Esophagus (tissue), 2 donors: ENCODE measurements around the gene RNF225. TPM values are rescaled to one million over a fixed set of nuclear protein-coding genes. Genes with fewer than 3 reads are reported as not detected.

Experiments
- H3K27ac ChIP-seq, 2 donors: one replicate each; pipeline ENCODE4 v1.5.1; 2013; ENCODE audit warnings: low read depth in 2 of 2, mild to moderate bottlenecking in 2 of 2, inconsistent platforms in 1 of 2, low read length in 1 of 2, moderate library complexity in 1 of 2
- H3K27me3 ChIP-seq, 2 donors: one replicate each; pipeline ENCODE4 v1.6.1; 2013; ENCODE audit warnings: low read length in 2 of 2, control low read depth in 1 of 2, mild to moderate bottlenecking in 1 of 2; ENCODE audit not compliant: insufficient read depth in 2 of 2, control insufficient read depth in 1 of 2
- H3K36me3 ChIP-seq, 2 donors: one replicate each; pipeline ENCODE4 v1.6.1; 2013; ENCODE audit warnings: low read length in 1 of 2; ENCODE audit not compliant: control insufficient read depth in 2 of 2, insufficient read depth in 2 of 2
- H3K4me1 ChIP-seq, 2 donors: one replicate each; pipeline ENCODE4 v1.6.1; 2013; ENCODE audit warnings: low read length in 1 of 2; ENCODE audit not compliant: control insufficient read depth in 2 of 2, insufficient read depth in 2 of 2
- H3K4me3 ChIP-seq, 2 donors: one replicate each; pipeline ENCODE4 v1.5.1; 2013; ENCODE audit warnings: low read length in 2 of 2, mild to moderate bottlenecking in 2 of 2, low read depth in 1 of 2, moderate library complexity in 1 of 2
- H3K9me3 ChIP-seq, 2 donors: one replicate each; pipeline ENCODE4 v1.6.1; 2013; ENCODE audit warnings: mild to moderate bottlenecking in 2 of 2, low read depth in 1 of 2, low read length in 1 of 2, moderate library complexity in 1 of 2; ENCODE audit not compliant: control insufficient read depth in 2 of 2, insufficient read depth in 1 of 2
- WGBS, 2 donors: extraction: QIAGEN DNeasy Blood & Tissue Kit; methylation state at CpG; one replicate each; pipeline ENCODE4 v1.1.7; 2013; 5-methylcytosine and 5-hydroxymethylcytosine counted together
- polyA plus RNA-seq, 2 donors: library from polyadenylated mRNA; stranded (reverse); fragments of 200-250 nt; gene quantifications; one replicate each; pipeline ENCODE4 v1.2.3, GENCODE V29; 2013
- donor health status: healthy with polysubstance abuse.
- donor health status: Bipolar disorder and iron deficiency.

Gene RNF225
- polyA plus RNA-seq, 2 donors: 1.6 to 4.6 TPM

GRCh38 chr19:58407658-58408151 lies 12.2 kb downstream of the RNF225 start:
- H3K36me3 ChIP-seq: no peaks in the 10 kb centered on the region
- WGBS, 2 donors: 10 to 13% methylated on average over 22 of the region's 22 CpGs
- no peaks in the 10 kb centered on the region for H3K9me3 ChIP-seq
- H3K27ac ChIP-seq: peak overlapping the region; percentile 83 to 91
- no peaks in the 10 kb centered on the region for H3K27me3 ChIP-seq
- peaks cover 13 to 21% of the 10 kb centered on the region in 2 donors for H3K4me1 ChIP-seq
- H3K4me3 ChIP-seq: peak overlapping the region; percentile 92 to 93

- no peaks in the 10 kb centered on the region for H3K9me3 ChIP-seq
- no peaks in the 10 kb centered on the region for H3K36me3 ChIP-seq
- 0% methylated on average over 89 to 100 of the region's 100 CpGs for WGBS, 2 donors
Measured at GRCh38 chr19:58408152-58409009, 12.9 kb downstream of the RNF225 start, which contains the start of gene ZNF584. TSS of gene ZNF584 (plus strand) at chr19:58408649. CDS start at chr19:58409148, 499 bp downstream.

DNA sequence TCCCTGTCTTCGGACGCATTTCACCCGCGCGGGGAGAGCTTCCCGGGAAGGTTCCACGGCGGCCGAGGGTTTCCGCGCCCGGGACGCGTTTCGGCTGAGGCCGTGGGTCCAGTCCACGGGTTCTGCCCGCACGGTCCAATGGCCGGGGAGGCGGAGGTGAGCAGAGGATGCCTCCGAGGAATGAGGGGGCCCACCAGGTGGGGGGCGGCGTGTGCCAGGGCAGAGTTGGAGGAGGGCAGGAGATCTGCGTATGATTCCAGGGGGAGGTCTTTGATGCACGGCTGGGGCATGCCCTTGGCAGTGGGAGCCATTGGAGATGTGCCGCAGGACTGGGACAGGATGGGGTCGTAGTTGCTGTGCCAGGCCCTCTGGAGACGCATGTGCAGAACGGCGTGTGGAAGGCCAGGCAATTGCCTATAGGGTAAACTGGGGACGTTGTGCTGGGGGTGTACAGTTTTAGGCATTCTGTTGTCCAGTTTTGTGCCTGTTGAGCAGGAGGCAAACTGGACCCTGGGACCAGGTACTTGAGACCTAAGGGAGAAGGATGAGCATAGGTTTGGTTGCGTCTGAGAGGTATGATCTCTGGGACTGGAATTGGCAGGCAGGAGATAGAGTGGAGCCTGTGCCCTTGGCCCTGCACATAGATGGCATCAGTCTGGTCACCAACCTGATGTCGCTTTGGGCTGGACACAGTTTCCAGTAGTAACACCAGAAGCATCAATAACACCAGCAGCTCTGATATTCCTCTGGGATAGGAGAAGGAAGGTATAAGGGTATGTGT lies 13.7 kb downstream of the RNF225 start:
- peak overlapping the region; percentile 92 to 93 for H3K4me3 ChIP-seq
- H3K27ac ChIP-seq: peak overlapping the region; percentile 60 to 91
- peaks cover 13 to 21% of the 10 kb centered on the region in 2 donors for H3K4me1 ChIP-seq
- 3% methylated on average over 32 to 34 of the region's 34 CpGs for WGBS, 2 donors
- no peaks in the 10 kb centered on the region for H3K36me3 ChIP-seq
- H3K27me3 ChIP-seq: no peaks in the 10 kb centered on the region
- no peaks in the 10 kb centered on the region for H3K9me3 ChIP-seq

More at GRCh38 chr19:58408152-58409009, 12.9 kb downstream of the RNF225 start, which contains the start of gene ZNF584:
- H3K4me3 ChIP-seq: peak within 1 kb of the TSS; percentile 92 to 93
- no peaks in the 10 kb centered on the region for H3K27me3 ChIP-seq
- peaks cover 13 to 21% of the 10 kb centered on the region in 2 donors for H3K4me1 ChIP-seq
- peak within 1 kb of the TSS; percentile 83 to 91 for H3K27ac ChIP-seq

GRCh38 chr19:58416604-58417003 lies 21.1 kb downstream of the RNF225 start:
- Histone ChIP-seq H3K27ac (no peak overlapping the region), H3K4me3 (no peak overlapping the region), H3K36me3 (peaks cover 13 to 21% of the 10 kb centered on the region in 2 donors), H3K27me3 (no peaks in the 10 kb centered on the region), H3K4me1 (no peaks in the 10 kb centered on the region), H3K9me3 (peaks cover 3 to 4% of the 10 kb centered on the region in 2 donors)
- 95 to 97% methylated on average over 5 of the region's 5 CpGs for WGBS, 2 donors

- Histone ChIP-seq H3K27ac (no peak overlapping the region), H3K4me3 (no peak overlapping the region), H3K4me1 (no peaks in the 10 kb centered on the region), H3K27me3 (no peaks in the 10 kb centered on the region), H3K9me3 (peaks cover 3 to 4% of the 10 kb centered on the region in 2 donors), H3K36me3 (peaks cover 13 to 21% of the 10 kb centered on the region in 2 donors)
- 98% methylated on average over 7 of the region's 7 CpGs for WGBS, 2 donors
Measured at GRCh38 chr19:58417071-58417470, 21.6 kb downstream of the RNF225 start.

DNA sequence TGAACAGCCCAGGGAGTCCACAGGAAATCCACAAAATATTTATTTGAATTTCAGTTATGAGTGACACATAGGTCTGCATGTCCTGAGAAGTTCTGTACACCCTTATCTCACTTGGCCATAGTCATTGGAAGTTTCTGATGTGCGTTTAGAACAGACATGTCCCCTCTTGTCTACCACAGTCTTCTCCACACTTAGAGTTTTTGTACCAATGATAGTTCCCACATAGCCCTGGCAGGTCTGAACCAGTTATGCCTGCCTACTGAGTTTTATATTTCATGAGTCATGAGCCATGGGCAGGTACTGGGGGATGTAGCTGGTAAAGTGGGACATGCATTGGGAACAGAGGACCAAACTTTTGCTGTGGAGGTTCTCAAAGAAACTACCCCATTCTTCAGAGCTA lies 33.2 kb downstream of the RNF225 start:
- no peak overlapping the region for H3K27ac ChIP-seq
- 34 to 71% methylated on average over 1 of the region's 1 CpG for WGBS, 2 donors
- H3K9me3 ChIP-seq: peaks cover 42 to 49% of the 10 kb centered on the region in 2 donors
- H3K27me3 ChIP-seq: no peaks in the 10 kb centered on the region
- no peaks in the 10 kb centered on the region for H3K4me1 ChIP-seq
- H3K36me3 ChIP-seq: peaks cover 3 to 4% of the 10 kb centered on the region in 2 donors
- no peak overlapping the region for H3K4me3 ChIP-seq

- Histone ChIP-seq H3K9me3 (peaks cover 52 to 59% of the 10 kb centered on the region in 2 donors), H3K27me3 (no peaks in the 10 kb centered on the region), H3K36me3 (peaks cover 12 to 13% of the 10 kb centered on the region in 2 donors), H3K4me1 (no peaks in the 10 kb centered on the region), H3K4me3 (no peak overlapping the region), H3K27ac (no peak overlapping the region)
Measured at GRCh38 chr19:58429745-58430144, 34.3 kb downstream of the RNF225 start.

- H3K4me1 ChIP-seq: peaks cover 0 to 3% of the 10 kb centered on the region in 2 donors
- H3K36me3 ChIP-seq: peaks cover 22 to 23% of the 10 kb centered on the region in 2 donors
- H3K9me3 ChIP-seq: peaks cover 53 to 68% of the 10 kb centered on the region in 2 donors
- no peak overlapping the region for H3K27ac ChIP-seq
- no peaks in the 10 kb centered on the region for H3K27me3 ChIP-seq
- 95 to 97% methylated on average over 2 of the region's 2 CpGs for WGBS, 2 donors
- H3K4me3 ChIP-seq: no peak overlapping the region
Measured at GRCh38 chr19:58434217-58434616, 38.8 kb downstream of the RNF225 start.
